ENCODE measurements around the gene MRPS23.

Gene MRPS23

GRCh38 chr17:57868007-57868909 is 18.4 kb upstream of the MRPS23 start:
- TF ChIP-seq TAF1 (IDR thresholded peaks at IDR 0.05; ENCODE audit: borderline replicate concordance, insufficient read depth, low read length) (no peak), REST (IDR thresholded peaks at IDR 0.05; ENCODE audit: insufficient read depth in 1 of 2, low read depth in 2 of 2, low read length in 2 of 2) (no peak), POLR2AphosphoS5 (IDR thresholded peaks at IDR 0.05; ENCODE audit: low read depth, low read length) (no peak), FOXP2 (optimal IDR thresholded peaks at IDR 0.05; ENCODE audit: borderline replicate concordance, extremely low read depth, extremely low read length, insufficient read depth) (no peak), SIN3A (IDR thresholded peaks at IDR 0.05; ENCODE audit: borderline replicate concordance, insufficient read depth, low read length) (no peak)

GRCh38 chr17:57867126-57867525 is 17.3 kb upstream of the MRPS23 start:
- TF ChIP-seq TAF1 (IDR thresholded peaks at IDR 0.05; ENCODE audit: borderline replicate concordance, insufficient read depth, low read length) (no peak), POLR2AphosphoS5 (IDR thresholded peaks at IDR 0.05; ENCODE audit: low read depth, low read length) (no peak), FOXP2 (optimal IDR thresholded peaks at IDR 0.05; ENCODE audit: borderline replicate concordance, extremely low read depth, extremely low read length, insufficient read depth) (no peak), REST (IDR thresholded peaks at IDR 0.05; ENCODE audit: insufficient read depth in 1 of 2, low read depth in 2 of 2, low read length in 2 of 2) (no peak), SIN3A (IDR thresholded peaks at IDR 0.05; ENCODE audit: borderline replicate concordance, insufficient read depth, low read length) (no peak)

GRCh38 chr17:57866723-57867122 is 16.9 kb upstream of the MRPS23 start:
- TF ChIP-seq POLR2AphosphoS5 (IDR thresholded peaks at IDR 0.05; ENCODE audit: low read depth, low read length) (no peak), FOXP2 (optimal IDR thresholded peaks at IDR 0.05; ENCODE audit: borderline replicate concordance, extremely low read depth, extremely low read length, insufficient read depth) (no peak), TAF1 (IDR thresholded peaks at IDR 0.05; ENCODE audit: borderline replicate concordance, insufficient read depth, low read length) (no peak), SIN3A (IDR thresholded peaks at IDR 0.05; ENCODE audit: borderline replicate concordance, insufficient read depth, low read length) (no peak), REST (IDR thresholded peaks at IDR 0.05; ENCODE audit: insufficient read depth in 1 of 2, low read depth in 2 of 2, low read length in 2 of 2) (no peak)

GRCh38 chr17:57866319-57866718 is 16.5 kb upstream of the MRPS23 start:
- no peak for TF ChIP-seq TAF1 (IDR thresholded peaks at IDR 0.05; ENCODE audit: borderline replicate concordance, insufficient read depth, low read length)
- no peak for TF ChIP-seq POLR2AphosphoS5 (IDR thresholded peaks at IDR 0.05; ENCODE audit: low read depth, low read length)
- TF ChIP-seq FOXP2 (optimal IDR thresholded peaks at IDR 0.05; ENCODE audit: borderline replicate concordance, extremely low read depth, extremely low read length, insufficient read depth): no peak

GRCh38 chr17:57864273-57864672 is 14.4 kb upstream of the MRPS23 start:
- no peak for TF ChIP-seq REST (IDR thresholded peaks at IDR 0.05; ENCODE audit: insufficient read depth in 1 of 2, low read depth in 2 of 2, low read length in 2 of 2)
- TF ChIP-seq TAF1 (IDR thresholded peaks at IDR 0.05; ENCODE audit: borderline replicate concordance, insufficient read depth, low read length): no peak
- TF ChIP-seq POLR2AphosphoS5 (IDR thresholded peaks at IDR 0.05; ENCODE audit: low read depth, low read length): no peak
- no peak for TF ChIP-seq SIN3A (IDR thresholded peaks at IDR 0.05; ENCODE audit: borderline replicate concordance, insufficient read depth, low read length)
- TF ChIP-seq FOXP2 (optimal IDR thresholded peaks at IDR 0.05; ENCODE audit: borderline replicate concordance, extremely low read depth, extremely low read length, insufficient read depth): no peak

Data from PFSK-1 (cell line).